Erythroblast (primary cell): Measurements from ENCODE around the gene DTD1.

Source experiments
- GATA1 ChIP-seq: IDR thresholded peaks from 2 replicates; pipeline ENCODE4 v1.6.1; 2011; ENCODE audit warnings: low read depth, mild to moderate bottlenecking, control low read depth, low read length, moderate library complexity
- POLR2A ChIP-seq: IDR thresholded peaks from 2 replicates; pipeline ENCODE4 v1.6.1; 2011; ENCODE audit warnings: mild to moderate bottlenecking, low read length

GRCh38 chr20:18596270-18596669 is 8.4 kb downstream of the DTD1 start:
- TF ChIP-seq POLR2A (no peak), GATA1 (no peak)
